HK-2 (cell line): ENCODE data around the gene FUT7.

Experiments
- DNase-seq: peaks from one replicate; pipeline ENCODE4 v3.0.0-alpha.2; 2018; ENCODE audit not compliant: unreplicated experiment

The FUT7 gene

GRCh38 chr9:137049544-137050449 is 17.9 kb upstream of the FUT7 start:
- DNase-seq, result peak; percentile 57

GRCh38 chr9:137048655-137049543 is 17.0 kb upstream of the FUT7 start:
- DNase-seq, result no peak

- DNase-seq, result peak; percentile 90
Measured at GRCh38 chr9:137046088-137046787, 14.3 kb upstream of the FUT7 start, which contains the start of gene NPDC1. Gene NPDC1, minus strand, starts transcription at chr9:137046177. Its CDS starts 188 bp downstream, at chr9:137045989.

- DNase-seq, result peak; percentile 60
Measured at GRCh38 chr9:137045294-137046087, 13.6 kb upstream of the FUT7 start.

GRCh38 chr9:137044502-137045177 is 12.8 kb upstream of the FUT7 start:
- DNase-seq, result peak; percentile 40

GRCh38 chr9:137044037-137044436 is 12.1 kb upstream of the FUT7 start:
- DNase-seq, result no peak

- DNase-seq, result no peak
Measured at GRCh38 chr9:137042751-137043727, 11.2 kb upstream of the FUT7 start.

- DNase-seq, result no peak
Measured at GRCh38 chr9:137041124-137041523, 9.2 kb upstream of the FUT7 start.

GRCh38 chr9:137040568-137040967 is 8.7 kb upstream of the FUT7 start:
- no peak for DNase-seq

- no peak for DNase-seq
Measured at GRCh38 chr9:137039611-137040366, 7.9 kb upstream of the FUT7 start.

GRCh38 chr9:137038916-137039315 is 7.0 kb upstream of the FUT7 start:
- no peak for DNase-seq

- DNase-seq, result no peak
Measured at GRCh38 chr9:137037483-137037882, 5.6 kb upstream of the FUT7 start.

- DNase-seq, result no peak
Measured at GRCh38 chr9:137037035-137037434, 5.1 kb upstream of the FUT7 start.

GRCh38 chr9:137035937-137036336 is 4.0 kb upstream of the FUT7 start:
- no peak for DNase-seq

- no peak for DNase-seq
Measured at GRCh38 chr9:137035507-137035834, 3.6 kb upstream of the FUT7 start.

GRCh38 chr9:137034709-137035506 is 3.0 kb upstream of the FUT7 start:
- DNase-seq, result peak; percentile 84

- DNase-seq, result no peak
Measured at GRCh38 chr9:137034039-137034708, 2.3 kb upstream of the FUT7 start.
